Upper lobe of left lung (tissue), 6 donors: ENCODE data around the gene GNB1L. TPM values are rescaled to one million over a fixed set of nuclear protein-coding genes. Genes with fewer than 3 reads are reported as not detected.

Experiments
- ATAC-seq, 2 donors: fragments of 200-7000 bp; cut with Tn5 transposase; one replicate each; pipeline ENCODE4 v1.9.1; 2022; ENCODE audit warnings: mild to moderate bottlenecking in 2 of 2, moderate library complexity in 2 of 2; ENCODE audit not compliant: low FRiP score in 2 of 2
- DNase-seq, 2 donors: peaks; one replicate each; pipeline ENCODE4 v3.0.0-alpha.2; 2019 to 2020
- H3K27ac ChIP-seq, 4 donors: fragments of 200-600 bp; sonication (generic); one replicate each; pipeline ENCODE4 v1.5.1; 2016 to 2019
- H3K27me3 ChIP-seq, 4 donors: fragments of 200-600 bp; sonication (generic); one replicate each; pipeline ENCODE4 v1.5.1; 2017 to 2019
- H3K36me3 ChIP-seq, 4 donors: fragments of 200-600 bp; sonication (generic); one replicate each; pipeline ENCODE4 v1.5.1; 2016 to 2019
- H3K4me1 ChIP-seq, 4 donors: fragments of 200-600 bp; sonication (generic); one replicate each; pipeline ENCODE4 v1.5.1; 2018 to 2019
- H3K4me3 ChIP-seq, 4 donors: fragments of 200-600 bp; sonication (generic); one replicate each; pipeline ENCODE4 v1.5.1; 2017 to 2019; ENCODE audit warnings: mild to moderate bottlenecking in 2 of 4, moderate library complexity in 1 of 4
- H3K9me3 ChIP-seq, 4 donors: fragments of 200-600 bp; sonication (generic); one replicate each; pipeline ENCODE4 v1.5.1; 2018 to 2019
- CTCF ChIP-seq, 6 experiments: fragments of 450-650 bp in 4 of 6; fragments of 200-600 bp in 2 of 6; sonication (generic) in 2 of 6; IDR thresholded peaks; one replicate each; pipeline ENCODE4 v1.5.1; 2016 to 2019; ENCODE audit warnings: antibody characterized with exemption in 6 of 6
- EP300 ChIP-seq, 4 donors: sonication (generic); formaldehyde crosslinking; IDR thresholded peaks; one replicate each; pipeline ENCODE4 v1.5.1; 2017; ENCODE audit warnings: antibody characterized with exemption in 4 of 4, control low read depth in 2 of 4
- POLR2A ChIP-seq, 4 donors: fragments of 450-650 bp; IDR thresholded peaks; one replicate each; pipeline ENCODE4 v1.5.1; 2016 to 2017; ENCODE audit warnings: antibody characterized with exemption in 4 of 4, mild to moderate bottlenecking in 2 of 4
- POLR2AphosphoS5 ChIP-seq, 2 donors: sonication (generic); formaldehyde crosslinking; IDR thresholded peaks; one replicate each; pipeline ENCODE4 v1.5.1; 2017; ENCODE audit warnings: antibody characterized with exemption in 2 of 2
- WGBS, 2 donors: methylation state at CpG; one replicate each; pipeline ENCODE4 v1.1.5; 2017 to 2018; 5-methylcytosine and 5-hydroxymethylcytosine counted together
- total RNA-seq, 6 donors: library from RNA; depleted of rRNA in 4 of 6; stranded (reverse); fragments of >200 nt in 4 of 6; gene quantifications; one replicate each; pipeline versions ENCODE4 v1.1.0 to v1.2.1, GENCODE V29; 2016 to 2021
- donor health status: DM: no; HTN: no; CAD: no; lungs with moderate emphysema.
- donor health status: DM: no; HTN: yes; CAD: no; lungs with severe emphysema.

Gene GNB1L
- total RNA-seq, 6 donors from 2014 or later = 0.78 to 11.1 (median 6.8) TPM

- Histone ChIP-seq H3K36me3 (no peaks in the 10 kb centered on the region), H3K4me1 (peaks cover 0 to 9% (median 3%) of the 10 kb centered on the region in 4 donors), H3K27ac (no peak overlapping the region), H3K9me3 (no peaks in the 10 kb centered on the region), H3K27me3 (no peaks in the 10 kb centered on the region), H3K4me3 (no peak overlapping the region)
- 60 to 65% methylated on average over 10 of the region's 10 CpGs for WGBS, 2 donors
- no peak for ATAC-seq
- DNase-seq = no peak
- no peak for TF ChIP-seq POLR2AphosphoS5 (IDR thresholded peaks at IDR 0.05)
- no peak for TF ChIP-seq POLR2A (IDR thresholded peaks at IDR 0.05)
- no peak for TF ChIP-seq EP300 (IDR thresholded peaks at IDR 0.05)
- no peak for TF ChIP-seq CTCF (IDR thresholded peaks at IDR 0.05)
These were observed 27.2 kb downstream of the GNB1L start for GRCh38 chr22:19827341-19828034.

- no peaks in the 10 kb centered on the region for H3K9me3 ChIP-seq
- H3K36me3 ChIP-seq = no peaks in the 10 kb centered on the region
- ATAC-seq (no peak), DNase-seq (no peak)
- peaks cover 0 to 16% (median 8%) of the 10 kb centered on the region in 4 donors for H3K4me1 ChIP-seq
- no peak overlapping the region for H3K27ac ChIP-seq
- H3K27me3 ChIP-seq = no peaks in the 10 kb centered on the region
- WGBS, 2 donors = 53 to 92% methylated on average over 2 of the region's 2 CpGs
- no peak overlapping the region for H3K4me3 ChIP-seq
- TF ChIP-seq POLR2AphosphoS5 (IDR thresholded peaks at IDR 0.05) (no peak), POLR2A (IDR thresholded peaks at IDR 0.05) (no peak), CTCF (IDR thresholded peaks at IDR 0.05) (no peak), EP300 (IDR thresholded peaks at IDR 0.05) (no peak)
These were observed 28.1 kb downstream of the GNB1L start for GRCh38 chr22:19826619-19826950.

GRCh38 chr22:19825904-19826618 lies 28.6 kb downstream of the GNB1L start:
- peaks cover 0 to 16% (median 8%) of the 10 kb centered on the region in 4 donors for H3K4me1 ChIP-seq
- TF ChIP-seq POLR2A (IDR thresholded peaks at IDR 0.05) = no peak
- no peak for TF ChIP-seq CTCF (IDR thresholded peaks at IDR 0.05)
- TF ChIP-seq POLR2AphosphoS5 (IDR thresholded peaks at IDR 0.05) = no peak
- no peak for TF ChIP-seq EP300 (IDR thresholded peaks at IDR 0.05)
- H3K4me3 ChIP-seq = no peak overlapping the region
- WGBS, 2 donors = 81 to 83% methylated on average over 7 of the region's 7 CpGs
- H3K27ac ChIP-seq = no peak overlapping the region
- ATAC-seq (no peak), DNase-seq (no peak)
- no peaks in the 10 kb centered on the region for H3K36me3 ChIP-seq
- H3K27me3 ChIP-seq = no peaks in the 10 kb centered on the region
- H3K9me3 ChIP-seq = no peaks in the 10 kb centered on the region

GRCh38 chr22:19824926-19825339 lies 29.7 kb downstream of the GNB1L start:
- Histone ChIP-seq H3K27ac (no peak overlapping the region), H3K27me3 (no peaks in the 10 kb centered on the region), H3K4me3 (no peak overlapping the region), H3K4me1 (peaks cover 0 to 16% (median 8%) of the 10 kb centered on the region in 4 donors), H3K9me3 (no peaks in the 10 kb centered on the region), H3K36me3 (no peaks in the 10 kb centered on the region)
- TF ChIP-seq EP300 (IDR thresholded peaks at IDR 0.05) = no peak
- TF ChIP-seq POLR2A (IDR thresholded peaks at IDR 0.05) = no peak
- no peak for TF ChIP-seq POLR2AphosphoS5 (IDR thresholded peaks at IDR 0.05)
- no peak for TF ChIP-seq CTCF (IDR thresholded peaks at IDR 0.05)
- WGBS, 2 donors = 98 to 100% methylated on average over 1 to 8 of the region's 8 CpGs
- ATAC-seq (no peak), DNase-seq (peak; percentile 14 to 69)
